Measurements from ENCODE around the gene SENP1.

SENP1 gene

GRCh38 chr12:48007206-48007605, 98.7 kb downstream of the SENP1 start:
- no peak for DNase-seq
- H4K91ac ChIP-seq (ENCODE audit: low read length): no peak overlapping the region

GRCh38 chr12:48005750-48006021, 100.2 kb downstream of the SENP1 start:
- DNase-seq: no peak
- Histone ChIP-seq H2AK5ac (ENCODE audit: low read length, severe bottlenecking) (no peak overlapping the region), H3K9ac (ENCODE audit: low read length) (no peak overlapping the region), H3K36me3 (ENCODE audit: control insufficient read depth in 1 of 2, insufficient read depth in 2 of 2, low read depth in 1 of 2, low read length in 2 of 2) (no peaks in the 10 kb centered on the region), H2BK12ac (ENCODE audit: low read length in 2 of 2) (no peak overlapping the region), H3K4me2 (ENCODE audit: low read length, poor library complexity, severe bottlenecking) (no peak overlapping the region), H3K18ac (ENCODE audit: low read depth in 1 of 2, low read length in 2 of 2) (no peak overlapping the region), H3K23ac (ENCODE audit: low read length in 2 of 2) (no peak overlapping the region), H3K4ac (ENCODE audit: low read depth in 1 of 2, low read length in 2 of 2) (no peak overlapping the region), H2BK15ac (ENCODE audit: low read depth, poor library complexity, severe bottlenecking) (no peak overlapping the region), H3K27me3 (ENCODE audit: control insufficient read depth in 1 of 2, insufficient read depth in 1 of 2, low read length in 2 of 2) (peaks cover 84 to 94% of the 10 kb centered on the region in 2 experiments), H3K79me1 (replicated peaks; ENCODE audit: low read length, poor library complexity, severe bottlenecking) (no peaks in the 10 kb centered on the region), H4K8ac (ENCODE audit: low read length) (no peak overlapping the region), H3K27ac (ENCODE audit: low read length, poor library complexity, severe bottlenecking) (no peak overlapping the region), H4K91ac (ENCODE audit: low read length) (no peak overlapping the region), H2AFZ (ENCODE audit: low read depth, low read length) (no peak overlapping the region), H3K4me1 (ENCODE audit: control insufficient read depth, insufficient read depth, low read depth, low read length) (peaks cover 40% of the 10 kb centered on the region), H3K9me3 (ENCODE audit: control insufficient read depth, low read length) (no peaks in the 10 kb centered on the region), H3K14ac (ENCODE audit: low read length in 2 of 2) (no peak overlapping the region), H2BK5ac (ENCODE audit: low read depth, low read length, poor library complexity, severe bottlenecking) (no peak overlapping the region), H2BK120ac (ENCODE audit: low read depth, low read length) (no peak overlapping the region), H3K4me3 (ENCODE audit: insufficient read depth in 1 of 2, low read depth in 1 of 2, low read length in 2 of 2) (no peak overlapping the region)

More at GRCh38 chr12:48007206-48007605, 98.7 kb downstream of the SENP1 start:
- Histone ChIP-seq H3K36me3 (ENCODE audit: control insufficient read depth in 1 of 2, insufficient read depth in 2 of 2, low read depth in 1 of 2, low read length in 2 of 2) (no peaks in the 10 kb centered on the region), H3K14ac (ENCODE audit: low read length in 2 of 2) (no peak overlapping the region), H3K9me3 (ENCODE audit: control insufficient read depth, low read length) (no peaks in the 10 kb centered on the region), H2BK120ac (ENCODE audit: low read depth, low read length) (no peak overlapping the region), H4K8ac (ENCODE audit: low read length) (no peak overlapping the region), H3K4me3 (ENCODE audit: insufficient read depth in 1 of 2, low read depth in 1 of 2, low read length in 2 of 2) (no peak overlapping the region), H3K9ac (ENCODE audit: low read length) (no peak overlapping the region), H3K4me2 (ENCODE audit: low read length, poor library complexity, severe bottlenecking) (no peak overlapping the region), H3K4me1 (ENCODE audit: control insufficient read depth, insufficient read depth, low read depth, low read length) (peaks cover 27% of the 10 kb centered on the region), H2AFZ (ENCODE audit: low read depth, low read length) (no peak overlapping the region), H3K27ac (ENCODE audit: low read length, poor library complexity, severe bottlenecking) (no peak overlapping the region), H2BK5ac (ENCODE audit: low read depth, low read length, poor library complexity, severe bottlenecking) (no peak overlapping the region), H2BK12ac (ENCODE audit: low read length in 2 of 2) (no peak overlapping the region), H2AK5ac (ENCODE audit: low read length, severe bottlenecking) (no peak overlapping the region), H3K79me1 (replicated peaks; ENCODE audit: low read length, poor library complexity, severe bottlenecking) (no peaks in the 10 kb centered on the region), H3K18ac (ENCODE audit: low read depth in 1 of 2, low read length in 2 of 2) (no peak overlapping the region), H2BK15ac (ENCODE audit: low read depth, poor library complexity, severe bottlenecking) (no peak overlapping the region), H3K27me3 (ENCODE audit: control insufficient read depth in 1 of 2, insufficient read depth in 1 of 2, low read length in 2 of 2) (peaks cover 83 to 97% of the 10 kb centered on the region in 2 experiments), H3K23ac (ENCODE audit: low read length in 2 of 2) (no peak overlapping the region), H3K4ac (ENCODE audit: low read depth in 1 of 2, low read length in 2 of 2) (no peak overlapping the region)
- WGBS: 90% methylated on average over 4 of the region's 4 CpGs

GRCh38 chr12:48005001-48005749, 100.7 kb downstream of the SENP1 start:
- Histone ChIP-seq H3K4me1 (ENCODE audit: control insufficient read depth, insufficient read depth, low read depth, low read length) (peaks cover 40% of the 10 kb centered on the region), H3K23ac (ENCODE audit: low read length in 2 of 2) (peak overlapping the region in 1 of 2 experiments; percentile 37), H2AFZ (ENCODE audit: low read depth, low read length) (no peak overlapping the region), H3K4ac (ENCODE audit: low read depth in 1 of 2, low read length in 2 of 2) (no peak overlapping the region), H2BK5ac (ENCODE audit: low read depth, low read length, poor library complexity, severe bottlenecking) (no peak overlapping the region), H3K9me3 (ENCODE audit: control insufficient read depth, low read length) (no peaks in the 10 kb centered on the region), H2BK15ac (ENCODE audit: low read depth, poor library complexity, severe bottlenecking) (no peak overlapping the region), H3K27ac (ENCODE audit: low read length, poor library complexity, severe bottlenecking) (no peak overlapping the region), H3K4me3 (ENCODE audit: insufficient read depth in 1 of 2, low read depth in 1 of 2, low read length in 2 of 2) (no peak overlapping the region), H4K91ac (ENCODE audit: low read length) (no peak overlapping the region), H3K27me3 (ENCODE audit: control insufficient read depth in 1 of 2, insufficient read depth in 1 of 2, low read length in 2 of 2) (peaks cover 83 to 94% of the 10 kb centered on the region in 2 experiments), H2BK120ac (ENCODE audit: low read depth, low read length) (no peak overlapping the region), H3K14ac (ENCODE audit: low read length in 2 of 2) (peak overlapping the region in 1 of 2 experiments; percentile 67), H3K36me3 (ENCODE audit: control insufficient read depth in 1 of 2, insufficient read depth in 2 of 2, low read depth in 1 of 2, low read length in 2 of 2) (no peaks in the 10 kb centered on the region), H3K4me2 (ENCODE audit: low read length, poor library complexity, severe bottlenecking) (peak overlapping the region; percentile 77), H2AK5ac (ENCODE audit: low read length, severe bottlenecking) (no peak overlapping the region), H4K8ac (ENCODE audit: low read length) (no peak overlapping the region), H3K79me1 (replicated peaks; ENCODE audit: low read length, poor library complexity, severe bottlenecking) (no peaks in the 10 kb centered on the region), H3K18ac (ENCODE audit: low read depth in 1 of 2, low read length in 2 of 2) (peak overlapping the region in 1 of 2 experiments; percentile 55), H2BK12ac (ENCODE audit: low read length in 2 of 2) (no peak overlapping the region), H3K9ac (ENCODE audit: low read length) (no peak overlapping the region)
- DNase-seq: no peak
- WGBS: 20% methylated on average over 28 of the region's 30 CpGs

GRCh38 chr12:48004053-48004941, 101.6 kb downstream of the SENP1 start, which contains the start of gene COL2A1:
Gene COL2A1 (minus strand): TSS chr12:48004476. CDS start chr12:48004321, 155 bp downstream.
- peak within 1 kb of the TSS; percentile 63 for H2BK15ac ChIP-seq (ENCODE audit: low read depth, poor library complexity, severe bottlenecking)
- 1% methylated on average over 74 of the region's 83 CpGs for WGBS
- peak within 1 kb of the TSS in 1 of 2 experiments; percentile 55 for H3K18ac ChIP-seq (ENCODE audit: low read depth in 1 of 2, low read length in 2 of 2)
- no peaks in the 10 kb centered on the region for H3K9me3 ChIP-seq (ENCODE audit: control insufficient read depth, low read length)
- H3K4me2 ChIP-seq (ENCODE audit: low read length, poor library complexity, severe bottlenecking): peak within 1 kb of the TSS; percentile 77
- no peak within 1 kb of the TSS for H2AK5ac ChIP-seq (ENCODE audit: low read length, severe bottlenecking)
- H3K23ac ChIP-seq (ENCODE audit: low read length in 2 of 2): peak within 1 kb of the TSS in 1 of 2 experiments; percentile 37
- H4K8ac ChIP-seq (ENCODE audit: low read length): peak within 1 kb of the TSS; percentile 45
- no peak within 1 kb of the TSS for H2BK5ac ChIP-seq (ENCODE audit: low read depth, low read length, poor library complexity, severe bottlenecking)
- H2BK12ac ChIP-seq (ENCODE audit: low read length in 2 of 2): no peak within 1 kb of the TSS
- H2AFZ ChIP-seq (ENCODE audit: low read depth, low read length): no peak within 1 kb of the TSS
- no peaks in the 10 kb centered on the region for H3K79me1 ChIP-seq (replicated peaks; ENCODE audit: low read length, poor library complexity, severe bottlenecking)
- H3K27ac ChIP-seq (ENCODE audit: low read length, poor library complexity, severe bottlenecking): no peak within 1 kb of the TSS
- H3K14ac ChIP-seq (ENCODE audit: low read length in 2 of 2): peak within 1 kb of the TSS in 1 of 2 experiments; percentile 67
- no peaks in the 10 kb centered on the region for H3K36me3 ChIP-seq (ENCODE audit: control insufficient read depth in 1 of 2, insufficient read depth in 2 of 2, low read depth in 1 of 2, low read length in 2 of 2)
- peak within 1 kb of the TSS; percentile 16 to 47 for H3K4me3 ChIP-seq (ENCODE audit: insufficient read depth in 1 of 2, low read depth in 1 of 2, low read length in 2 of 2)
- peaks cover 83 to 94% of the 10 kb centered on the region in 2 experiments for H3K27me3 ChIP-seq (ENCODE audit: control insufficient read depth in 1 of 2, insufficient read depth in 1 of 2, low read length in 2 of 2)
- DNase-seq: peak; percentile 40
- no peak within 1 kb of the TSS for H3K9ac ChIP-seq (ENCODE audit: low read length)
- H4K91ac ChIP-seq (ENCODE audit: low read length): no peak within 1 kb of the TSS
- H3K4me1 ChIP-seq (ENCODE audit: control insufficient read depth, insufficient read depth, low read depth, low read length): peaks cover 40% of the 10 kb centered on the region
- H3K4ac ChIP-seq (ENCODE audit: low read depth in 1 of 2, low read length in 2 of 2): no peak within 1 kb of the TSS
- H2BK120ac ChIP-seq (ENCODE audit: low read depth, low read length): no peak within 1 kb of the TSS

All from mesenchymal stem cell (in vitro differentiated cells and primary cell).